HCT116 (cell line): ENCODE data around the gene FCRL6. TPM values are rescaled to one million over a fixed set of nuclear protein-coding genes. Genes with fewer than 3 reads are reported as not detected.

ENCODE experiments used
- ATAC-seq: fragments of 200-7000 bp; cut with Tn5 transposase; 2 replicates; pipeline ENCODE4 v1.9.1; 2020; ENCODE audit warnings: mild to moderate bottlenecking, moderate library complexity
- BruUV-seq: library from RNA; stranded (reverse); fragments of 400-500 nt; replicated peaks from 2 replicates; lab custom pipeline; 2021; lab: Mats Ljungman, UMichigan
- CTCF ChIA-PET: fragments of 300-600 bp; sonication (Branson Sonifier 250); formaldehyde crosslinking; loops from one replicate; lab custom pipeline; 2021; ENCODE audit warnings: antibody characterized with exemption; lab: Charles Lee
- POLR2A ChIA-PET: fragments of 300-600, 350-600 bp; sonication (Branson Sonifier 250); formaldehyde crosslinking; loops from one replicate; lab custom pipeline; 2021; ENCODE audit warnings: antibody characterized with exemption; lab: Charles Lee
- RAD21 ChIA-PET, 2 experiments: fragments of 300-600 bp; sonication (Branson Sonifier 250); formaldehyde crosslinking; loops; one replicate each; lab custom pipeline; 2023; ENCODE audit warnings: low total read pairs in 2 of 2; ENCODE audit not compliant: uncharacterized antibody in 2 of 2, unreplicated experiment in 2 of 2, low non-redundant PET in 1 of 2; lab: Charles Lee
- DNase-seq: peaks from one replicate; pipeline ENCODE4 v3.0.0-alpha.2; 2010; ENCODE audit warnings: low read depth, low spot score
- H2AFZ ChIP-seq: fragments of 200-600 bp; shearing (Covaris generic), sonication (generic); 2 replicates; pipeline ENCODE4 v1.6.1; 2017; ENCODE audit warnings: low read depth, mixed run types, mixed read lengths, antibody characterized with exemption, low read length; ENCODE audit not compliant: poor library complexity, severe bottlenecking
- H3K27ac ChIP-seq: 2 replicates; pipeline ENCODE4 v1.5.1; 2012; ENCODE audit warnings: low read depth, low read length
- H3K27me3 ChIP-seq: fragments of 200-600 bp; sonication (generic); 2 replicates; pipeline ENCODE4 v1.6.1; 2016; ENCODE audit warnings: mixed run types, low read length, mixed read lengths; ENCODE audit not compliant: insufficient read depth
- H3K36me3 ChIP-seq, 2 experiments: fragments of 200-500 bp in 1 of 2; fragments of 200-600 bp in 1 of 2; sonication (Bioruptor generic) in 1 of 2; sonication (generic) in 1 of 2; 2 replicates each; pipeline versions ENCODE4 v1.5.1 to v1.6.1; 2014 to 2016; ENCODE audit warnings: low read length in 2 of 2, inconsistent platforms in 1 of 2, mixed read lengths in 1 of 2, mixed run types in 1 of 2; ENCODE audit not compliant: insufficient read depth in 2 of 2, control insufficient read depth in 1 of 2
- H3K4me1 ChIP-seq, 2 experiments: fragments of 200-600 bp in 1 of 2; sonication (generic) in 1 of 2; 2 replicates each; pipeline versions ENCODE4 v1.5.1 to v1.6.1; 2012 to 2017; ENCODE audit warnings: low read length in 2 of 2, inconsistent platforms in 1 of 2, mild to moderate bottlenecking in 1 of 2, mixed read lengths in 1 of 2, mixed run types in 1 of 2, moderate library complexity in 1 of 2; ENCODE audit not compliant: insufficient read depth in 2 of 2, control insufficient read depth in 1 of 2
- H3K4me2 ChIP-seq: fragments of 200-600 bp; sonication (generic); 2 replicates; pipeline ENCODE4 v1.6.1; 2017; ENCODE audit warnings: mixed run types, low read length, mixed read lengths
- H3K4me3 ChIP-seq, 2 experiments: fragments of 200-600 bp in 1 of 2; sonication (generic) in 1 of 2; replicated peaks in 1 of 2; 2 replicates each; pipeline ENCODE4 v1.5.1; 2011 to 2016; ENCODE audit warnings: low read length in 2 of 2, control low read depth in 1 of 2, low read depth in 1 of 2, mild to moderate bottlenecking in 1 of 2, mixed read lengths in 1 of 2, mixed run types in 1 of 2
- H3K79me2 ChIP-seq: fragments of 200-600 bp; sonication (generic); 2 replicates; pipeline ENCODE4 v1.6.1; 2017; ENCODE audit warnings: mild to moderate bottlenecking, mixed run types, low read length, moderate library complexity, mixed read lengths; ENCODE audit not compliant: insufficient read depth
- H3K9ac ChIP-seq: fragments of 200-600 bp; sonication (generic); 2 replicates; pipeline ENCODE4 v1.6.1; 2016; ENCODE audit warnings: low read length, mixed read lengths
- H3K9me2 ChIP-seq: fragments of 200-600 bp; sonication (generic), shearing (Covaris generic); 2 replicates; pipeline ENCODE4 v1.6.1; 2017; ENCODE audit warnings: mixed run types, mild to moderate bottlenecking, moderate library complexity; ENCODE audit not compliant: insufficient read depth
- H3K9me3 ChIP-seq, 2 experiments: fragments of 200-500 bp in 1 of 2; fragments of 200-600 bp in 1 of 2; sonication (Bioruptor generic) in 1 of 2; sonication (generic) in 1 of 2; 2 replicates each; pipeline ENCODE4 v1.6.1; 2014 to 2017; ENCODE audit warnings: low read length in 2 of 2, mixed read lengths in 2 of 2, inconsistent platforms in 1 of 2, low read depth in 1 of 2, mild to moderate bottlenecking in 1 of 2, mixed run types in 1 of 2, moderate library complexity in 1 of 2; ENCODE audit not compliant: control insufficient read depth in 1 of 2, insufficient read depth in 1 of 2
- H4K20me1 ChIP-seq: fragments of 200-600 bp; sonication (generic), shearing (Covaris generic); 2 replicates; pipeline ENCODE4 v1.6.1; 2017; ENCODE audit warnings: mixed run types, mild to moderate bottlenecking, moderate library complexity; ENCODE audit not compliant: insufficient read depth
- CEBPB ChIP-seq: IDR thresholded peaks from 2 replicates; pipeline ENCODE4 v1.6.1; 2012; ENCODE audit warnings: low read depth
- ELF1 ChIP-seq: IDR thresholded peaks from 2 replicates; pipeline ENCODE4 v1.6.1; 2012; ENCODE audit warnings: low read depth, borderline replicate concordance
- EZH2 ChIP-seq: fragments of 200-600 bp; sonication (generic); IDR thresholded peaks from 2 replicates; pipeline ENCODE4 v1.6.1; 2017; ENCODE audit warnings: antibody characterized with exemption, mixed run types
- EZH2phosphoT487 ChIP-seq: fragments of 200-600 bp; IDR thresholded peaks from 2 replicates; pipeline ENCODE4 v1.6.1; 2018; ENCODE audit warnings: antibody characterized with exemption, borderline replicate concordance
- JUND ChIP-seq: IDR thresholded peaks from 2 replicates; pipeline ENCODE4 v1.6.1; 2012
- POLR2A ChIP-seq: IDR thresholded peaks from 2 replicates; pipeline ENCODE4 v1.7.0; 2011; ENCODE audit warnings: borderline replicate concordance; ENCODE audit not compliant: insufficient read depth, insufficient read length; ENCODE audit errors: extremely low read depth
- SIN3A ChIP-seq: IDR thresholded peaks from 2 replicates; pipeline ENCODE4 v1.6.1; 2012; ENCODE audit warnings: low read depth
- SP1 ChIP-seq: IDR thresholded peaks from 2 replicates; pipeline ENCODE4 v1.6.1; 2012; ENCODE audit warnings: low read depth
- TCF7L2 ChIP-seq: IDR thresholded peaks from 2 replicates; pipeline ENCODE4 v1.7.0; 2011; ENCODE audit warnings: borderline replicate concordance, inconsistent platforms; ENCODE audit not compliant: insufficient read depth, insufficient read length; ENCODE audit errors: extremely low read depth
- ZFX ChIP-seq: fragments of 450-650 bp; IDR thresholded peaks from 2 replicates; pipeline ENCODE4 v1.6.1; 2017
- intact Hi-C: fragments of 100-400 bp; cut with micrococcal nuclease; formaldehyde crosslinking; loops from 2 replicates; pipeline ENCODE4 v1.10.0; 2022
- total RNA-seq: library from RNA; stranded (reverse); gene quantifications from one replicate; pipeline ENCODE4 v1.2.1, GENCODE V29; 2021; ENCODE audit not compliant: unreplicated experiment
- TF ChIP-seq, protein P1 (sequence below): IDR thresholded peaks from 2 replicates; pipeline ENCODE4 v1.6.1; 2012
- TF ChIP-seq, protein P2 (sequence below): IDR thresholded peaks from 2 replicates; pipeline ENCODE4 v1.6.1; 2012
- TF ChIP-seq, protein P3 (sequence below): IDR thresholded peaks from 2 replicates; pipeline ENCODE4 v1.6.1; 2011; ENCODE audit warnings: mild to moderate bottlenecking, low read length, moderate library complexity; ENCODE audit not compliant: insufficient replicate concordance; ENCODE audit errors: extremely low read depth

FCRL6 gene
- total RNA-seq, 1 experiment from 2014 or later, result not detected

DNA sequence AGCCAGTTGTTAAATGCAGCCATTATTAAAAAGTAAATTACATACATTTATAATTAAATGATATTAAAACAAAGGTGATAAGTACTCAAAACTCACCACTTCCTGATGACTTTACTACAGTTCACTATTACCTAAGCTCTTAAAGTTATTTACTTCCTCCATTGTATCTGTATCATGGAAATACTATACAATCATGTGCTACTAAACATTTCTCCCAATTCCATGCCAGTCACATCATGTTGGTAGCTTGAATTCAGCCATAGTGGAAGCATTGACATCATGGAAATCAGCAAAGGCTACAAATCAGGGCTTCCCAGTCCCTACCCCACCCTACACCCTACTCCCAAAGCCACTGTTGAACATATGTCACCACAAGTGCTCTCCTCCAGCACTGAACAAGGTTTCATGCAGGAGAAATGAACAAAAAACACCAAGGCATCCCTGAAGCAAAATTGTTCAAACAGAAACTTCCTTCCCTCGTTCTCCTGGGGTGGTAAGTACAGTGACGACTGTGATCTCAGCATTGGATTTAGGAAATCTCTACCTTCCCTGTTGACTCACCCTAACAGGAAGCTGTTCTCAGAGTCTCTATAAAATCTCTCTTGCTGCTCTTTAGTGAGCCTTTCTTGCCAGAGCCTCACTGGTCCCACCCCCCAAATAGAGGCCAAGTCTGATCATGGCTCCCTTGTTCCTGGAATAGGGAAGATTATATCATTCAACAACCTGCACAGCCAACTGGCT is 47.6 kb downstream of the FCRL6 start:
- intact Hi-C loops, result loop anchor here (5.0 kb wide), 1 partner anchor 52 kb away; no protein-coding TSS in a partner anchor
- Histone ChIP-seq H3K27me3 (no peaks in the 10 kb centered on the region), H3K9me2 (no peaks in the 10 kb centered on the region), H2AFZ (no peak overlapping the region), H3K36me3 (no peaks in the 10 kb centered on the region), H4K20me1 (no peaks in the 10 kb centered on the region), H3K79me2 (no peaks in the 10 kb centered on the region), H3K9me3 (no peaks in the 10 kb centered on the region), H3K27ac (no peak overlapping the region), H3K4me1 (peaks cover 6 to 31% of the 10 kb centered on the region in 2 experiments; a peak in 3 of 4 replicates), H3K4me3 (no peak overlapping the region), H3K9ac (no peak overlapping the region), H3K4me2 (no peak overlapping the region; the same call in 1 of the 2 replicates)
- DNase-seq (no peak), ATAC-seq (no peak)
- CTCF ChIA-PET, result interaction anchor here (1.1 to 1.2 kb wide), 2 partner anchors 8 to 41 kb away, joined by 3 to 4 read pairs; no protein-coding TSS in a partner anchor
- BruUV-seq, result no TSS peak
- RAD21 ChIA-PET, result no interaction called here
- POLR2A ChIA-PET, result no interaction called here
- TF ChIP-seq, protein P1, sequence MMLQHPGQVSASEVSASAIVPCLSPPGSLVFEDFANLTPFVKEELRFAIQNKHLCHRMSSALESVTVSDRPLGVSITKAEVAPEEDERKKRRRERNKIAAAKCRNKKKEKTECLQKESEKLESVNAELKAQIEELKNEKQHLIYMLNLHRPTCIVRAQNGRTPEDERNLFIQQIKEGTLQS, result no peak
- no peak for TF ChIP-seq JUND
- no peak for TF ChIP-seq EZH2
- TF ChIP-seq POLR2A, result no peak
- no peak for TF ChIP-seq ELF1
- TF ChIP-seq, protein P2, sequence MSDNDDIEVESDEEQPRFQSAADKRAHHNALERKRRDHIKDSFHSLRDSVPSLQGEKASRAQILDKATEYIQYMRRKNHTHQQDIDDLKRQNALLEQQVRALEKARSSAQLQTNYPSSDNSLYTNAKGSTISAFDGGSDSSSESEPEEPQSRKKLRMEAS, result no peak
- TF ChIP-seq TCF7L2, result no peak
- no peak for TF ChIP-seq EZH2phosphoT487
- TF ChIP-seq CEBPB, result no peak
- TF ChIP-seq SP1, result no peak
- TF ChIP-seq ZFX, result no peak
- TF ChIP-seq, protein P3, sequence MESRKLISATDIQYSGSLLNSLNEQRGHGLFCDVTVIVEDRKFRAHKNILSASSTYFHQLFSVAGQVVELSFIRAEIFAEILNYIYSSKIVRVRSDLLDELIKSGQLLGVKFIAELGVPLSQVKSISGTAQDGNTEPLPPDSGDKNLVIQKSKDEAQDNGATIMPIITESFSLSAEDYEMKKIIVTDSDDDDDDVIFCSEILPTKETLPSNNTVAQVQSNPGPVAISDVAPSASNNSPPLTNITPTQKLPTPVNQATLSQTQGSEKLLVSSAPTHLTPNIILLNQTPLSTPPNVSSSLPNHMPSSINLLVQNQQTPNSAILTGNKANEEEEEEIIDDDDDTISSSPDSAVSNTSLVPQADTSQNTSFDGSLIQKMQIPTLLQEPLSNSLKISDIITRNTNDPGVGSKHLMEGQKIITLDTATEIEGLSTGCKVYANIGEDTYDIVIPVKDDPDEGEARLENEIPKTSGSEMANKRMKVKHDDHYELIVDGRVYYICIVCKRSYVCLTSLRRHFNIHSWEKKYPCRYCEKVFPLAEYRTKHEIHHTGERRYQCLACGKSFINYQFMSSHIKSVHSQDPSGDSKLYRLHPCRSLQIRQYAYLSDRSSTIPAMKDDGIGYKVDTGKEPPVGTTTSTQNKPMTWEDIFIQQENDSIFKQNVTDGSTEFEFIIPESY, result no peak
- no peak for TF ChIP-seq SIN3A
